Transverse colon (tissue), 4 donors: ENCODE data around the gene VSNL1. TPM values are rescaled to one million over a fixed set of nuclear protein-coding genes. Genes with fewer than 3 reads are reported as not detected.

Experiments used
- DNase-seq: peaks from one replicate; pipeline ENCODE4 v3.0.0-alpha.2; 2019
- H3K27ac ChIP-seq, 4 donors: fragments of 200-600 bp; sonication (generic); 2 replicates each; pipeline ENCODE4 v1.5.1; 2016 to 2018; ENCODE audit warnings: inconsistent platforms in 4 of 4
- H3K27me3 ChIP-seq: fragments of 200-600 bp; sonication (generic); 2 replicates; pipeline ENCODE4 v1.5.1; 2017; ENCODE audit warnings: inconsistent platforms
- H3K36me3 ChIP-seq, 4 donors: fragments of 200-600 bp; sonication (generic); 2 replicates each; pipeline ENCODE4 v1.5.1; 2017 to 2019; ENCODE audit warnings: inconsistent platforms in 4 of 4
- H3K4me1 ChIP-seq, 4 donors: fragments of 200-600 bp; sonication (generic); 2 replicates each; pipeline ENCODE4 v1.5.1; 2017 to 2020; ENCODE audit warnings: inconsistent platforms in 4 of 4
- H3K4me3 ChIP-seq, 4 donors: fragments of 200-600 bp; sonication (generic); 1 replicate in 1 of 4; 2 replicates in 3 of 4; pipeline versions ENCODE4 v1.5.1 to v1.6.1; 2017 to 2019; ENCODE audit warnings: inconsistent platforms in 4 of 4
- H3K9me3 ChIP-seq, 2 donors: fragments of 200-600 bp; sonication (generic); 2 replicates each; pipeline ENCODE4 v1.5.1; 2017 to 2019; ENCODE audit warnings: inconsistent platforms in 2 of 2
- EP300 ChIP-seq: sonication (generic); formaldehyde crosslinking; IDR thresholded peaks from one replicate; pipeline ENCODE4 v1.6.1; 2017; ENCODE audit warnings: antibody characterized with exemption, low read depth
- POLR2A ChIP-seq: fragments of 450-650 bp; IDR thresholded peaks from one replicate; pipeline ENCODE4 v1.6.1; 2016; ENCODE audit warnings: antibody characterized with exemption, mild to moderate bottlenecking, moderate library complexity
- POLR2AphosphoS5 ChIP-seq, 3 donors: sonication (generic); formaldehyde crosslinking; IDR thresholded peaks; one replicate each; pipeline ENCODE4 v1.6.1; 2016; ENCODE audit warnings: antibody characterized with exemption in 3 of 3
- WGBS, 2 donors: methylation state at CpG; one replicate each; pipeline ENCODE4 v1.1.5; 2018; ENCODE audit warnings: low coverage in 1 of 2; 5-methylcytosine and 5-hydroxymethylcytosine counted together
- in situ Hi-C, 4 donors: fragments of 200-750 bp; cut with MboI; loops; one replicate each; pipeline versions ENCODE4 v1.15.0 to v1.15.1; 2017; ENCODE audit warnings: low sequenced_read_pairs in 3 of 4, low pct_ligation_motif_present in 1 of 4, low pct_unique_long_range_greater_than_20kb in 1 of 4
- intact Hi-C: fragments of 100-400 bp; cut with DNase I; formaldehyde crosslinking; loops from one replicate; pipeline ENCODE4 v1.15.1; 2023; ENCODE audit warnings: low total_unique reads
- total RNA-seq, 4 donors: library from RNA; depleted of rRNA; stranded (reverse); fragments of >200 nt; gene quantifications; one replicate each; pipeline ENCODE4 v1.1.0, GENCODE V29; 2016
- TF ChIP-seq, protein P1 (sequence below), 5 experiments: fragments of 200-600 bp in 3 of 5; fragments of 450-650 bp in 2 of 5; sonication (generic) in 3 of 5; IDR thresholded peaks; 1 replicate in 2 of 5; 2 replicates in 3 of 5; pipeline ENCODE4 v1.5.1; 2016 to 2017; ENCODE audit warnings: antibody characterized with exemption in 5 of 5, inconsistent platforms in 3 of 5, mild to moderate bottlenecking in 2 of 5, moderate library complexity in 1 of 5

The VSNL1 gene
- total RNA-seq, 4 donors from 2014 or later, result 0.96 to 1.1 TPM; not detected in 2

- Histone ChIP-seq H3K27me3 (peaks cover 22% of the 10 kb centered on the region), H3K36me3 (no peaks in the 10 kb centered on the region), H3K4me3 (no peak overlapping the region), H3K9me3 (no peaks in the 10 kb centered on the region), H3K4me1 (peaks cover 0 to 20% (median 3%) of the 10 kb centered on the region in 4 donors), H3K27ac (no peak overlapping the region)
- in situ Hi-C loops (no loop called here), intact Hi-C loops (no loop called here)
- no peak for DNase-seq
- TF ChIP-seq EP300 (no peak), POLR2AphosphoS5 (IDR thresholded peaks at IDR 0.05) (no peak), POLR2A (no peak)
- TF ChIP-seq, protein P1, sequence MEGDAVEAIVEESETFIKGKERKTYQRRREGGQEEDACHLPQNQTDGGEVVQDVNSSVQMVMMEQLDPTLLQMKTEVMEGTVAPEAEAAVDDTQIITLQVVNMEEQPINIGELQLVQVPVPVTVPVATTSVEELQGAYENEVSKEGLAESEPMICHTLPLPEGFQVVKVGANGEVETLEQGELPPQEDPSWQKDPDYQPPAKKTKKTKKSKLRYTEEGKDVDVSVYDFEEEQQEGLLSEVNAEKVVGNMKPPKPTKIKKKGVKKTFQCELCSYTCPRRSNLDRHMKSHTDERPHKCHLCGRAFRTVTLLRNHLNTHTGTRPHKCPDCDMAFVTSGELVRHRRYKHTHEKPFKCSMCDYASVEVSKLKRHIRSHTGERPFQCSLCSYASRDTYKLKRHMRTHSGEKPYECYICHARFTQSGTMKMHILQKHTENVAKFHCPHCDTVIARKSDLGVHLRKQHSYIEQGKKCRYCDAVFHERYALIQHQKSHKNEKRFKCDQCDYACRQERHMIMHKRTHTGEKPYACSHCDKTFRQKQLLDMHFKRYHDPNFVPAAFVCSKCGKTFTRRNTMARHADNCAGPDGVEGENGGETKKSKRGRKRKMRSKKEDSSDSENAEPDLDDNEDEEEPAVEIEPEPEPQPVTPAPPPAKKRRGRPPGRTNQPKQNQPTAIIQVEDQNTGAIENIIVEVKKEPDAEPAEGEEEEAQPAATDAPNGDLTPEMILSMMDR (IDR thresholded peaks at IDR 0.05), result no peak
- 33 to 35% methylated on average over 2 of the region's 2 CpGs for WGBS, 2 donors
These were observed 6.7 kb downstream of the VSNL1 start for GRCh38 chr2:17547237-17547636.

DNA sequence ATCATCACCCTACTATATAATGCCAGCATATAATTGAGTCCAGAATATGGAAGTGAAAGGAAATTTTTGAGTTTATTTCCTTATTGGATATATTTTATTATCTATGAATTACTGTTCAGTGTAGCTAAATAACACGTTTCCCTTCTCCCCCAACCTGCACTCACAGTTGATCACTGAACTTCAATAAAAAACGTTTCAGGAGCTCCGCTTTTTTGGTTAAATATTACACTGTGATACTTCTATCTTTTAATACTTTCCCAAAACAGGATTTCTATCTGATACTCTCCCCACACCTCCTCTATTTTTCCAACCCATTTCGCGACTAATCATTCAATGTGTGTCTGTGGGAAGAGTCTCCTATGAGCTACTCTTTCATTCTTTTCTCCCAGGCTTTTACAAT lies 7.2 kb downstream of the VSNL1 start:
- TF ChIP-seq, protein P1 (IDR thresholded peaks at IDR 0.05), result no peak
- TF ChIP-seq EP300 (no peak), POLR2A (no peak), POLR2AphosphoS5 (IDR thresholded peaks at IDR 0.05) (no peak)
- no peaks in the 10 kb centered on the region for H3K36me3 ChIP-seq
- peaks cover 17% of the 10 kb centered on the region for H3K27me3 ChIP-seq
- DNase-seq, result no peak
- 28 to 40% methylated on average over 5 of the region's 5 CpGs for WGBS, 2 donors
- H3K4me1 ChIP-seq, result peaks cover 0 to 20% (median 3%) of the 10 kb centered on the region in 4 donors
- no peaks in the 10 kb centered on the region for H3K9me3 ChIP-seq
- no peak overlapping the region for H3K4me3 ChIP-seq
- H3K27ac ChIP-seq, result no peak overlapping the region
- in situ Hi-C loops, result no loop called here
- intact Hi-C loops, result no loop called here

DNA sequence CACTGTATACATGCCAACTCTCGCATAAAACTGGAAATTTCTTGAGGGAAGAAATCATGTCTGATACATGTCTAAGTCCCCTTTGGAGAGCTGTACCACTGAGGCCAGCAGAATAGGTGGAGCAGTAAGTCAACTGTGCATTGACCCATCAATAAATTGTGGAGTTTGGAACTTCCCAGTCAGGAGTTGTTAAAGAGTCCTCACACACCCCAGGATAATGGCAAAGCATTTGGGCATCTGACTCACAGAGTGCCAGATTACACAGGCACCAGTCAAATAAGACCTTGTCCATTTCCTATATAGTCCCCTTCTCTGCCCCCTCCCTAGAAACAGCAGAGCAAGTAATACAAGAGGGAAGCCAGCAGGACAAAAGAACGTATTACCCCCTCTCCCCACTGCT lies 10.4 kb downstream of the VSNL1 start:
- H3K4me3 ChIP-seq, result no peak overlapping the region
- H3K9me3 ChIP-seq, result no peaks in the 10 kb centered on the region
- no peaks in the 10 kb centered on the region for H3K36me3 ChIP-seq
- no peak for DNase-seq
- intact Hi-C loops (no loop called here), in situ Hi-C loops (no loop called here)
- TF ChIP-seq POLR2AphosphoS5 (IDR thresholded peaks at IDR 0.05), result no peak
- TF ChIP-seq POLR2A, result no peak
- TF ChIP-seq EP300, result no peak
- TF ChIP-seq, protein P1 (IDR thresholded peaks at IDR 0.05), result no peak
- H3K27ac ChIP-seq, result no peak overlapping the region
- WGBS, 2 donors, result 73 to 86% methylated on average over 1 to 2 of the region's 2 CpGs
- peaks cover 6% of the 10 kb centered on the region for H3K27me3 ChIP-seq
- peaks cover 0 to 12% (median 1%) of the 10 kb centered on the region in 4 donors for H3K4me1 ChIP-seq

- intact Hi-C loops, result no loop called here
- in situ Hi-C loops, result no loop called here
- WGBS, 2 donors, result 71 to 77% methylated on average over 1 of the region's 1 CpG
These were observed 14.7 kb downstream of the VSNL1 start for GRCh38 chr2:17555150-17555549.

More at GRCh38 chr2:17555150-17555549, 14.7 kb downstream of the VSNL1 start:
- H3K27me3 ChIP-seq, result no peaks in the 10 kb centered on the region
- no peak for DNase-seq
- no peak overlapping the region for H3K4me3 ChIP-seq
- H3K4me1 ChIP-seq, result peaks cover 0 to 9% (median 3%) of the 10 kb centered on the region in 4 donors
- H3K36me3 ChIP-seq, result no peaks in the 10 kb centered on the region
- no peak overlapping the region for H3K27ac ChIP-seq
- TF ChIP-seq POLR2AphosphoS5 (IDR thresholded peaks at IDR 0.05) (no peak), EP300 (no peak), POLR2A (no peak)
- TF ChIP-seq, protein P1 (IDR thresholded peaks at IDR 0.05), result no peak
- no peaks in the 10 kb centered on the region for H3K9me3 ChIP-seq
